K562 (cell line): Measurements from ENCODE around the gene TSHZ1. TPM values are rescaled to one million over a fixed set of nuclear protein-coding genes. Genes with fewer than 3 reads are reported as not detected.

Source experiments
- ATAC-seq: fragments of 200-7000 bp; cut with Tn5 transposase; 3 replicates; pipeline ENCODE4 v1.9.1; 2020; ENCODE audit warnings: moderate library complexity
- BruUV-seq: library from RNA; stranded (reverse); fragments of 400-500 nt; replicated peaks from 2 replicates; lab custom pipeline; 2021; lab: Mats Ljungman, UMichigan
- CTCF ChIA-PET: fragments of 300-600 bp; formaldehyde crosslinking; extraction: SDS; loops from one replicate; lab custom pipeline; 2021; ENCODE audit warnings: low intra/inter-chr PET ratio; lab: Yijun Ruan, JAX
- POLR2A ChIA-PET: fragments of 300-600, 350-650 bp; sonication (Branson Sonifier 250); formaldehyde crosslinking; extraction: SDS; loops from one replicate; lab custom pipeline; 2021; ENCODE audit warnings: antibody characterized with exemption, inconsistent platforms; lab: Yijun Ruan, JAX
- DNase-seq, 4 experiments: peaks; one replicate each; pipeline versions ENCODE4 v3.0.0 to v3.0.0-alpha.2; 2011 to 2018; ENCODE audit warnings: low spot score in 3 of 4, mixed read lengths in 3 of 4; ENCODE audit errors: extremely low read depth in 1 of 4
- FAIRE-seq: peaks from 2 replicates; lab custom pipeline; 2011; peaks lifted over from hg19 to GRCh38; lab: Jason Lieb, UNC
- H2AFZ ChIP-seq: 2 replicates; pipeline ENCODE4 v1.6.0; 2011; ENCODE audit warnings: low read depth, low read length, control low read depth, inconsistent platforms
- H3K27ac ChIP-seq: fragments of 200-600 bp; 3 replicates; pipeline ENCODE4 v1.8.0; 2011; ENCODE audit warnings: low read depth, mild to moderate bottlenecking, control low read depth, inconsistent platforms, low read length, moderate library complexity, mixed read lengths; ENCODE audit errors: extremely low read depth
- H3K27me3 ChIP-seq, 2 experiments: fragments of 300-600 bp in 1 of 2; 2 replicates in 1 of 2; 3 replicates in 1 of 2; pipeline versions ENCODE4 v1.6.0 to v1.8.0; 2011; ENCODE audit warnings: inconsistent platforms in 2 of 2, low read length in 2 of 2, mild to moderate bottlenecking in 1 of 2, mixed read lengths in 1 of 2, moderate library complexity in 1 of 2; ENCODE audit not compliant: control insufficient read depth in 2 of 2, insufficient read depth in 2 of 2
- H3K36me3 ChIP-seq: fragments of 300-600 bp; 3 replicates; pipeline ENCODE4 v1.8.0; 2011; ENCODE audit warnings: mild to moderate bottlenecking, low read length, inconsistent platforms; ENCODE audit not compliant: control insufficient read depth, insufficient read depth
- H3K4me1 ChIP-seq, 2 experiments: fragments of 200-600 bp in 1 of 2; replicated peaks in 1 of 2; 2 replicates in 1 of 2; 3 replicates in 1 of 2; pipeline versions ENCODE4 v1.5.1 to v1.8.0; 2011; ENCODE audit warnings: inconsistent platforms in 2 of 2, low read length in 2 of 2, mild to moderate bottlenecking in 1 of 2, mixed read lengths in 1 of 2, moderate library complexity in 1 of 2; ENCODE audit not compliant: control insufficient read depth in 2 of 2, insufficient read depth in 2 of 2
- H3K4me2 ChIP-seq: 2 replicates; pipeline ENCODE4 v1.6.1; 2011; ENCODE audit warnings: low read length, control low read depth, inconsistent platforms, mixed read lengths; ENCODE audit not compliant: insufficient read depth
- H3K4me3 ChIP-seq: fragments of 200-600 bp; sonication (generic), shearing (Covaris generic); 2 replicates; pipeline ENCODE4 v1.5.1; 2016; ENCODE audit warnings: control low read depth, inconsistent platforms
- H3K79me2 ChIP-seq: fragments of 200-600 bp; 3 replicates; pipeline ENCODE4 v1.8.0; 2011; ENCODE audit warnings: low read length, inconsistent platforms; ENCODE audit not compliant: control insufficient read depth, insufficient read depth
- H3K9ac ChIP-seq, 2 experiments: 2 replicates each; pipeline versions ENCODE4 v1.6.0 to v1.6.1; 2011; ENCODE audit warnings: low read depth in 2 of 2, low read length in 2 of 2, control low read depth in 1 of 2, inconsistent platforms in 1 of 2, mild to moderate bottlenecking in 1 of 2, mixed read lengths in 1 of 2; ENCODE audit not compliant: insufficient read depth in 1 of 2
- H3K9me1 ChIP-seq: one replicate; pipeline ENCODE4 v1.6.0; 2011; ENCODE audit warnings: inconsistent platforms, mild to moderate bottlenecking, low read length, moderate library complexity; ENCODE audit not compliant: control insufficient read depth, insufficient read depth
- H3K9me3 ChIP-seq: replicated peaks from 2 replicates; pipeline ENCODE4 v1.5.1; 2011; ENCODE audit warnings: low read depth, low read length, inconsistent platforms; ENCODE audit not compliant: control insufficient read depth, insufficient read depth
- H4K20me1 ChIP-seq: replicated peaks from 2 replicates; pipeline ENCODE4 v1.6.1; 2011; ENCODE audit warnings: low read length, inconsistent platforms, mixed read lengths; ENCODE audit not compliant: control insufficient read depth, insufficient read depth
- CHD2 ChIP-seq: IDR thresholded peaks from 2 replicates; pipeline ENCODE4 v1.6.1; 2011; ENCODE audit warnings: low read depth, low read length
- KAT7 ChIP-seq: sonication (generic); formaldehyde crosslinking; IDR thresholded peaks from 2 replicates; pipeline ENCODE4 v1.8.0; 2022; ENCODE audit warnings: missing genetic modification reagents, mild to moderate bottlenecking, borderline replicate concordance
- KDM2B ChIP-seq: fragments of 250-450 bp; sonication (Bioruptor Pico); IDR thresholded peaks from 2 replicates; pipeline ENCODE4 v1.8.0; 2021; ENCODE audit warnings: mild to moderate bottlenecking, moderate library complexity
- MCM7 ChIP-seq, 2 experiments: fragments of 450-650 bp; IDR thresholded peaks; 2 replicates each; pipeline ENCODE4 v1.6.1; 2016 to 2018
- MYNN ChIP-seq, 2 experiments: sonication (generic); formaldehyde crosslinking in 1 of 2; IDR thresholded peaks; 2 replicates each; pipeline versions ENCODE4 v1.5.0 to v1.6.1; 2016 to 2020; ENCODE audit warnings: antibody characterized with exemption in 1 of 2, missing genetic modification reagents in 1 of 2
- RBM25 ChIP-seq: fragments of 200-400 bp; formaldehyde crosslinking; IDR thresholded peaks from 2 replicates; pipeline ENCODE4 v1.6.1; 2018; ENCODE audit warnings: low read length, low read depth, moderate library complexity; ENCODE audit not compliant: severe bottlenecking
- XRCC5 ChIP-seq: fragments of 200-400 bp; formaldehyde crosslinking; IDR thresholded peaks from 2 replicates; pipeline ENCODE4 v1.6.1; 2017; ENCODE audit warnings: low read depth, mild to moderate bottlenecking, low read length
- ZNF232 ChIP-seq: sonication (generic); formaldehyde crosslinking; IDR thresholded peaks from 2 replicates; pipeline ENCODE4 v1.8.0; 2022; ENCODE audit warnings: mild to moderate bottlenecking, missing genetic modification reagents
- WGBS: fragments of 100-300 bp; shearing (Covaris generic); methylation state at CpG from one replicate; pipeline ENCODE4 v1.1.6; 2016; ENCODE audit warnings: low coverage, mixed read lengths; ENCODE audit not compliant: insufficient coverage; ENCODE audit errors: missing lambda C conversion rate; 5-methylcytosine and 5-hydroxymethylcytosine counted together
- in situ Hi-C: fragments of 300-500 bp; cut with MboI; formaldehyde crosslinking; loops from 4 replicates; pipeline ENCODE4 v1.15.0; 2018; ENCODE audit warnings: inconsistent platforms, mixed read lengths
- intact Hi-C: fragments of 100-400 bp; cut with micrococcal nuclease; formaldehyde crosslinking; loops from 2 replicates; pipeline ENCODE4 v1.14.2; 2022
- polyA plus RNA-seq, 8 experiments: library from polyadenylated mRNA; depleted of rRNA in 4 of 8; stranded (reverse) in 5 of 8; unstranded in 3 of 8; fragments of >200 nt; fragmentation: Nextera tagmentation in 2 of 8; fragmentation: Illumina TruSeq in 1 of 8; extraction: Ambion mirVana in 2 of 8; extraction: Trizol in 1 of 8; gene quantifications; 2 replicates each; pipeline versions ENCODE4 v1.2.1 to v1.2.3, GENCODE V29; 2011 to 2014; ENCODE audit warnings: inconsistent platforms in 1 of 8, missing spikeins in 1 of 8
- total RNA-seq, 7 experiments: library from RNA; depleted of rRNA in 6 of 7; stranded (reverse); fragments of >200 nt in 6 of 7; fragmentation: Illumina TruSeq in 2 of 7; extraction: Trizol in 2 of 7; gene quantifications; 2 replicates each; pipeline versions ENCODE4 v1.2.1 to v1.2.3, GENCODE V29; 2011 to 2021; ENCODE audit warnings: low replicate concordance in 1 of 7
- TF ChIP-seq, protein P1 (sequence below), 2 experiments: fragments of 450-650 bp; conservative IDR thresholded peaks; 2 replicates each; pipeline ENCODE4 v1.6.1; 2017; ENCODE audit warnings: mild to moderate bottlenecking in 2 of 2, moderate library complexity in 2 of 2
- TF ChIP-seq, protein P2 (sequence below): fragments of 450-650 bp; IDR thresholded peaks from 2 replicates; pipeline ENCODE4 v1.7.1; 2018; ENCODE audit warnings: mild to moderate bottlenecking, low read depth; ENCODE audit not compliant: partially characterized antibody
- TF ChIP-seq, protein P3 (sequence below): sonication (generic); formaldehyde crosslinking; IDR thresholded peaks from 2 replicates; pipeline ENCODE4 v1.8.0; 2022; ENCODE audit warnings: mild to moderate bottlenecking, missing genetic modification reagents
- TF ChIP-seq, protein P4 (sequence below): sonication (generic); formaldehyde crosslinking; IDR thresholded peaks from 2 replicates; pipeline ENCODE4 v1.8.1; 2023; ENCODE audit warnings: mild to moderate bottlenecking, missing genetic modification reagents

Gene TSHZ1
- total and polyA plus RNA-seq, 9 of the 15 experiments (the other 6 are each of a cell fraction or from before 2014, with no cell fraction given), result 1.1 to 7.2 (median 2.7) TPM

DNA sequence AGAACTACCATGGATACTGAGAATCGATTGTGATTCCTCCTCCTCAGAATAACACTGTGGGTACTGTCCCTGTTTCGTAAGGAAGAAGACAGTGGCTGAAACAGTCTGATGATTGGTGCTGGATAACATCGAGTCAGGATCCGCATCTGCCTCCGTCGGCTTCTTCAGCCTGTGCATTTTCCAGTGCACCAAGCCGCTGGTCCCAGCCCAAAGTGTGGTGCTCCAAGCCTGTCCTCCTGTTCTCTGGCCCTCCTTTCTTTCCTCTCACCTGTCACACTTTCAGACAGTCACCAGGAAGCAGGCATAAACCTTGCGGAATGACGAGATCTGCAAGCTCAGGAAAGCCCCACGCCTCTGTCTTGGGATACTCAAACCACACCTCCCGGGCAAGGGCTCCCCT, 32.2 kb upstream of the TSHZ1 start:
- peaks cover 7 to 37% of the 10 kb centered on the region in 2 experiments; a peak in 4 of 5 replicates for H3K27me3 ChIP-seq
- no peaks in the 10 kb centered on the region for H3K9me1 ChIP-seq
- ATAC-seq (no peak), DNase-seq (no peak), FAIRE-seq (no peak)
- H3K4me2 ChIP-seq, result no peak overlapping the region
- intact Hi-C loops, result no loop called here
- H3K36me3 ChIP-seq, result no peaks in the 10 kb centered on the region
- H3K4me3 ChIP-seq, result no peak overlapping the region
- WGBS, result 3% methylated on average over 11 of the region's 11 CpGs
- H3K79me2 ChIP-seq, result no peaks in the 10 kb centered on the region
- ChIA-PET POLR2A (no interaction called here), CTCF (no interaction called here)
- BruUV-seq, result no TSS peak
- H3K27ac ChIP-seq, result no peak overlapping the region
- no peak overlapping the region for H3K9ac ChIP-seq
- H3K4me1 ChIP-seq, result no peaks in the 10 kb centered on the region; a peak in 1 of 5 replicates
- no peaks in the 10 kb centered on the region for H4K20me1 ChIP-seq
- no peaks in the 10 kb centered on the region for H3K9me3 ChIP-seq
- in situ Hi-C loops, result no loop called here
- H2AFZ ChIP-seq, result no peak overlapping the region
- TF ChIP-seq KDM2B (no peak), ZNF232 (CRISPR knock-in tag) (no peak), RBM25 (no peak), MCM7 (IDR thresholded peaks at IDR 0.05) (no peak), KAT7 (CRISPR knock-in tag) (no peak), MYNN (IDR thresholded peaks at IDR 0.05) (no peak), MYNN (CRISPR knock-in tag; IDR thresholded peaks at IDR 0.05) (no peak), CHD2 (no peak), XRCC5 (no peak)
- TF ChIP-seq, protein P1, sequence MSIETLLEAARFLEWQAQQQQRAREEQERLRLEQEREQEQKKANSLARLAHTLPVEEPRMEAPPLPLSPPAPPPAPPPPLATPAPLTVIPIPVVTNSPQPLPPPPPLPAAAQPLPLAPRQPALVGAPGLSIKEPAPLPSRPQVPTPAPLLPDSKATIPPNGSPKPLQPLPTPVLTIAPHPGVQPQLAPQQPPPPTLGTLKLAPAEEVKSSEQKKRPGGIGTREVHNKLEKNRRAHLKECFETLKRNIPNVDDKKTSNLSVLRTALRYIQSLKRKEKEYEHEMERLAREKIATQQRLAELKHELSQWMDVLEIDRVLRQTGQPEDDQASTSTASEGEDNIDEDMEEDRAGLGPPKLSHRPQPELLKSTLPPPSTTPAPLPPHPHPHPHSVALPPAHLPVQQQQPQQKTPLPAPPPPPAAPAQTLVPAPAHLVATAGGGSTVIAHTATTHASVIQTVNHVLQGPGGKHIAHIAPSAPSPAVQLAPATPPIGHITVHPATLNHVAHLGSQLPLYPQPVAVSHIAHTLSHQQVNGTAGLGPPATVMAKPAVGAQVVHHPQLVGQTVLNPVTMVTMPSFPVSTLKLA (conservative IDR thresholded peaks at IDR 0.05), result no peak
- TF ChIP-seq, protein P2, sequence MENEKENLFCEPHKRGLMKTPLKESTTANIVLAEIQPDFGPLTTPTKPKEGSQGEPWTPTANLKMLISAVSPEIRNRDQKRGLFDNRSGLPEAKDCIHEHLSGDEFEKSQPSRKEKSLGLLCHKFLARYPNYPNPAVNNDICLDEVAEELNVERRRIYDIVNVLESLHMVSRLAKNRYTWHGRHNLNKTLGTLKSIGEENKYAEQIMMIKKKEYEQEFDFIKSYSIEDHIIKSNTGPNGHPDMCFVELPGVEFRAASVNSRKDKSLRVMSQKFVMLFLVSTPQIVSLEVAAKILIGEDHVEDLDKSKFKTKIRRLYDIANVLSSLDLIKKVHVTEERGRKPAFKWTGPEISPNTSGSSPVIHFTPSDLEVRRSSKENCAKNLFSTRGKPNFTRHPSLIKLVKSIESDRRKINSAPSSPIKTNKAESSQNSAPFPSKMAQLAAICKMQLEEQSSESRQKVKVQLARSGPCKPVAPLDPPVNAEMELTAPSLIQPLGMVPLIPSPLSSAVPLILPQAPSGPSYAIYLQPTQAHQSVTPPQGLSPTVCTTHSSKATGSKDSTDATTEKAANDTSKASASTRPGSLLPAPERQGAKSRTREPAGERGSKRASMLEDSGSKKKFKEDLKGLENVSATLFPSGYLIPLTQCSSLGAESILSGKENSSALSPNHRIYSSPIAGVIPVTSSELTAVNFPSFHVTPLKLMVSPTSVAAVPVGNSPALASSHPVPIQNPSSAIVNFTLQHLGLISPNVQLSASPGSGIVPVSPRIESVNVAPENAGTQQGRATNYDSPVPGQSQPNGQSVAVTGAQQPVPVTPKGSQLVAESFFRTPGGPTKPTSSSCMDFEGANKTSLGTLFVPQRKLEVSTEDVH, result no peak
- TF ChIP-seq, protein P3, sequence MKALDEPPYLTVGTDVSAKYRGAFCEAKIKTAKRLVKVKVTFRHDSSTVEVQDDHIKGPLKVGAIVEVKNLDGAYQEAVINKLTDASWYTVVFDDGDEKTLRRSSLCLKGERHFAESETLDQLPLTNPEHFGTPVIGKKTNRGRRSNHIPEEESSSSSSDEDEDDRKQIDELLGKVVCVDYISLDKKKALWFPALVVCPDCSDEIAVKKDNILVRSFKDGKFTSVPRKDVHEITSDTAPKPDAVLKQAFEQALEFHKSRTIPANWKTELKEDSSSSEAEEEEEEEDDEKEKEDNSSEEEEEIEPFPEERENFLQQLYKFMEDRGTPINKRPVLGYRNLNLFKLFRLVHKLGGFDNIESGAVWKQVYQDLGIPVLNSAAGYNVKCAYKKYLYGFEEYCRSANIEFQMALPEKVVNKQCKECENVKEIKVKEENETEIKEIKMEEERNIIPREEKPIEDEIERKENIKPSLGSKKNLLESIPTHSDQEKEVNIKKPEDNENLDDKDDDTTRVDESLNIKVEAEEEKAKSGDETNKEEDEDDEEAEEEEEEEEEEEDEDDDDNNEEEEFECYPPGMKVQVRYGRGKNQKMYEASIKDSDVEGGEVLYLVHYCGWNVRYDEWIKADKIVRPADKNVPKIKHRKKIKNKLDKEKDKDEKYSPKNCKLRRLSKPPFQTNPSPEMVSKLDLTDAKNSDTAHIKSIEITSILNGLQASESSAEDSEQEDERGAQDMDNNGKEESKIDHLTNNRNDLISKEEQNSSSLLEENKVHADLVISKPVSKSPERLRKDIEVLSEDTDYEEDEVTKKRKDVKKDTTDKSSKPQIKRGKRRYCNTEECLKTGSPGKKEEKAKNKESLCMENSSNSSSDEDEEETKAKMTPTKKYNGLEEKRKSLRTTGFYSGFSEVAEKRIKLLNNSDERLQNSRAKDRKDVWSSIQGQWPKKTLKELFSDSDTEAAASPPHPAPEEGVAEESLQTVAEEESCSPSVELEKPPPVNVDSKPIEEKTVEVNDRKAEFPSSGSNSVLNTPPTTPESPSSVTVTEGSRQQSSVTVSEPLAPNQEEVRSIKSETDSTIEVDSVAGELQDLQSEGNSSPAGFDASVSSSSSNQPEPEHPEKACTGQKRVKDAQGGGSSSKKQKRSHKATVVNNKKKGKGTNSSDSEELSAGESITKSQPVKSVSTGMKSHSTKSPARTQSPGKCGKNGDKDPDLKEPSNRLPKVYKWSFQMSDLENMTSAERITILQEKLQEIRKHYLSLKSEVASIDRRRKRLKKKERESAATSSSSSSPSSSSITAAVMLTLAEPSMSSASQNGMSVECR, result no peak
- TF ChIP-seq, protein P4, sequence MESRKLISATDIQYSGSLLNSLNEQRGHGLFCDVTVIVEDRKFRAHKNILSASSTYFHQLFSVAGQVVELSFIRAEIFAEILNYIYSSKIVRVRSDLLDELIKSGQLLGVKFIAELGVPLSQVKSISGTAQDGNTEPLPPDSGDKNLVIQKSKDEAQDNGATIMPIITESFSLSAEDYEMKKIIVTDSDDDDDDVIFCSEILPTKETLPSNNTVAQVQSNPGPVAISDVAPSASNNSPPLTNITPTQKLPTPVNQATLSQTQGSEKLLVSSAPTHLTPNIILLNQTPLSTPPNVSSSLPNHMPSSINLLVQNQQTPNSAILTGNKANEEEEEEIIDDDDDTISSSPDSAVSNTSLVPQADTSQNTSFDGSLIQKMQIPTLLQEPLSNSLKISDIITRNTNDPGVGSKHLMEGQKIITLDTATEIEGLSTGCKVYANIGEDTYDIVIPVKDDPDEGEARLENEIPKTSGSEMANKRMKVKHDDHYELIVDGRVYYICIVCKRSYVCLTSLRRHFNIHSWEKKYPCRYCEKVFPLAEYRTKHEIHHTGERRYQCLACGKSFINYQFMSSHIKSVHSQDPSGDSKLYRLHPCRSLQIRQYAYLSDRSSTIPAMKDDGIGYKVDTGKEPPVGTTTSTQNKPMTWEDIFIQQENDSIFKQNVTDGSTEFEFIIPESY (CRISPR knock-in tag), result no peak
